ES-I3 (cell line): ENCODE measurements around the gene KRT10.

Source experiments
- H3K36me3 ChIP-seq: 2 replicates; pipeline ENCODE4 v1.6.1; 2013; ENCODE audit warnings: mild to moderate bottlenecking, low read length, control low read depth, moderate library complexity; ENCODE audit not compliant: insufficient read depth
- H3K4me1 ChIP-seq: 2 replicates; pipeline ENCODE4 v1.6.1; 2013; ENCODE audit warnings: mild to moderate bottlenecking, control low read depth, low read length; ENCODE audit not compliant: insufficient read depth
- H3K9ac ChIP-seq: 2 replicates; pipeline ENCODE4 v1.6.1; 2013; ENCODE audit warnings: low read depth, mild to moderate bottlenecking, low read length, moderate library complexity
- H3K9me3 ChIP-seq: 2 replicates; pipeline ENCODE4 v1.6.1; 2013; ENCODE audit warnings: mild to moderate bottlenecking, low read length, moderate library complexity; ENCODE audit not compliant: control insufficient read depth, insufficient read depth

Gene KRT10

DNA sequence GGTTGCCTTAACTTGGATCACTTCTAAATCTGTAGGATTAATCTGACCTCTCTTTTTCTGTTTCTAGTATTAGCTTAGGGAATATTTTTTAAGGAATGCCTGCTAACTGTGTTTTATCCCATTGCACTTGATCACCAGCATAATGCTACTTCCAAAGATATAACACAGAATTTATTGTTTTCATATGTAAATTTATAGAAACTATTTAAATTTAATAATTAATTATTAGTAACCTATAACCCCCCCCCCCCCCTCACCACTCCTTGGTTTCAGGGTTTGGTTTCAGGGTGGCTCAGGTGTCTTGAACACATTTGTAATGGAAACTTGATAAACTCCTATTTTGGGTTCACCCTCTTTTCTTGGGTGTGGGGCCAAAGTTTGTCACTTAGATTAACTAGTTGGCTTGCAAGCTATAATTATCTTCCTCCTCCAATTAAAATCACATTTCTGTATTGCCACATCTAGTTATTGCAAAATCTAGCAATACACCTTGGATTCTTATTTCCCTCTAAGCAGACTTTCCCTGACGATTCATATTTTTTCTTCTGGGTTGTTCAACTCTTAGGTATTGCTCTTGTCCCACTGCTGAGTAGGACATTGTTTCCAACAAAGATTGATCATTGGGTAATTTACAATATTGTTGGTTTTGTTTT lies 26.3 kb upstream of the KRT10 start:
- no peaks in the 10 kb centered on the region for H3K9me3 ChIP-seq
- H3K4me1 ChIP-seq: peaks cover 11% of the 10 kb centered on the region
- H3K9ac ChIP-seq: no peak overlapping the region
- H3K36me3 ChIP-seq: no peaks in the 10 kb centered on the region

DNA sequence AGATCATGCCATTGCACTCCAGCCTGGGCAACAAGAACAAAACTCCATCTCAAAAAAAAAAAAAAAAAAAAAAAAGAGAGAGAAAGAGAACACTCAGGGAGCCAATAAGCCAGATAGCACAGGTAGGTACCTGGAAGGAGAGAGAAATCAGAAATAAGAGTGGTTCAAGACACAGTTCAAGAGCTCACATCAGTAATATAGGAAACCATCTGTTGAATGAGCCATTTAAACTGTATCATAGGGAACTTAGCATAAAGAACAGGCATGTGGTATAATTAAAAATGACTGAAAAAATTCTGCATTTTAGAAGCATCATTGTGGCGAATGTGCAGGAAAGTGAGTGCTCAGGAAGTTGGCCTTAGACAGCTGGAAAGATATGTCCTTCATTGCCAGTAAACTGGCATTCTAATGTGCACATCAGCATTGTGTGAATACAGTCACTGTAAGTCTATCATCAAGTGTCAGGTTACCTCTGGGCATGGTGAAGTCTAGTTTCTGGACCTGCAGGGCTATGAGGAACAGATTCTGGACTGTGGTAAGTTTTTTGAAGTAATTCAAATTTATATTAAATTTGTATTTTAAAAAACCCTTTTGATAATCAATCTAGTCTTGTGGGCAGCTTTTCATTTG lies 24.2 kb upstream of the KRT10 start:
- no peak overlapping the region for H3K9ac ChIP-seq
- H3K4me1 ChIP-seq: no peaks in the 10 kb centered on the region; the same call in 1 of the 2 replicates
- no peaks in the 10 kb centered on the region for H3K36me3 ChIP-seq
- no peaks in the 10 kb centered on the region; the same call in 1 of the 2 replicates for H3K9me3 ChIP-seq

DNA sequence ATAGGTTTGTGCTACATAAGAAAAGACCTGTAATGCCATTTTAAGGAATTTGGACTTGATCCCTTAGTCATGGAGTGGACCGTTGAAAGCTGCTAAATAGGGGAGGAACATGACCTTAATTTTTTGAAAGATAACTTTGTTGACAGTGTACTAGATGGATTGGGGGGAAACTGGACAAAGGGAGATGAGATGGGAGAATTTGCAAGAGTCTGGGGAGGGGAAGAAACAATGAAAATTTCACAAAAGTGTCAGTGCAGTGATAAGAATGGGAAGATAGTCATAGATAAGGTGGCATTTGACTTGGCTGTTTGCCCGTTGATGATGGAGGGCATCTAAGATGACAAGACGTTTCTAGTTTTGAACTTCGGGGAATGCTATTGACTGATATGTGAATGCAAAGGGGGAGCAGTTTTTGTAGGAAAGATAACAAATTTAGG lies 22.3 kb upstream of the KRT10 start:
- no peaks in the 10 kb centered on the region for H3K4me1 ChIP-seq
- no peak overlapping the region for H3K9ac ChIP-seq
- no peaks in the 10 kb centered on the region; the same call in 1 of the 2 replicates for H3K9me3 ChIP-seq
- H3K36me3 ChIP-seq: no peaks in the 10 kb centered on the region

DNA sequence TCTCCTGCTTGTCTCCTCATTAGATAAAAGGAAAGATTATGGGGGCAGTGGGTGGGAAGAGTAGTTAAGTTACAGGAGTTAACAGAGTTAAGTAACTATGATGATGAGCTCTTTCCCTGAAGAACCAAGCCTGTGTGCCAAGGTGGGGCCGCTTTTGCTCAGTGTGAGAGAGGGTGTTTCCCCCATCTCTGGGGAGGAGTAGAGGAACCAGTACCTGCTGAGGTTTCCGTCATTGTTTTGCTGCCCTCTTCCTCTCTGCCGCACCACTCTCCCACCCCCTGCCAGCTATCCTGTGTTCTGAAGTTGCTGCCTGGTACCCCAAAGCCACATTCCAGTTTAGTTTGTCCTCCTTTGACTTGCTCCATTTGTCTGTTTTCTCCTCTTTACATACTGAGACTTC lies 20.8 kb upstream of the KRT10 start:
- Histone ChIP-seq H3K9me3 (no peaks in the 10 kb centered on the region; the same call in 1 of the 2 replicates), H3K4me1 (no peaks in the 10 kb centered on the region), H3K36me3 (no peaks in the 10 kb centered on the region), H3K9ac (no peak overlapping the region)

DNA sequence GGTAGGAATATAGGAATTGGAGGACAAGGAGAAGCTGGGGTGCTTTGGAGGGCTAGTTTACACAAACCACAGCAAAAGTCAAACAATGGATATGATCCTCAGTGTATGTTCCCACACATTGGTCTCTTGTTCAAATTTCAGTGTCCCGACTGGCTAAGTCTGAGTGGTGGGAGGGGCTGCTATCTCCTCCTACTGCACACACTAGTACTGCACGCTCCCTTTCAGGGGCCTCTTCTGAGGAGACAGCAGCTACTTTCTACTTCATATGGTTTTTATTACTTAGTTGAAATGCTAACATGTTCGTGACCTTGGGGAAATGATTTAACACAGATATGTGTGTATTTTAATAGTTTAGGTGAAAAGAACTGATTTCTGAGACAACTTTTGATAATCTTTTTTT lies 18.8 kb upstream of the KRT10 start:
- H3K4me1 ChIP-seq: no peaks in the 10 kb centered on the region
- no peak overlapping the region for H3K9ac ChIP-seq
- no peaks in the 10 kb centered on the region for H3K36me3 ChIP-seq
- no peaks in the 10 kb centered on the region; the same call in 1 of the 2 replicates for H3K9me3 ChIP-seq

DNA sequence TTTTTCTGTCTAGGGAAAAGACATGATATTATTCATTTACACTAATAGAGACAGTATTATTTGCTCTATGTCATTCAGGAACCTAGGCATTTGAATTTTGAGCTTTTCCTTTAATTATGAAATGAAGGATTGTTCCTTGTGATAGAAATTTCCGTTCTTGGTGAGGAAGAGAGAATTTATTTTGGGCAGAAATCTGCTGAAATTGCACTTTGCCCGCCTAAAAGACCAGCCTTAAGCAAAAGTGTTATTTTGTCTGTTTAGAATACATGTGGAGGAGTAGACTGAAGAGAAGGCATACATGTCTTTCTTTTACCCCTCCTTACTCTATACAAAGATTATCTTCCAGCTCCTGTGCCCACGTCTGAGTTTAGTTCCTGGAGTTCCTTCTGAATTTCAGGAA lies 16.8 kb upstream of the KRT10 start:
- no peaks in the 10 kb centered on the region; the same call in 1 of the 2 replicates for H3K9me3 ChIP-seq
- no peak overlapping the region for H3K9ac ChIP-seq
- H3K36me3 ChIP-seq: no peaks in the 10 kb centered on the region

DNA sequence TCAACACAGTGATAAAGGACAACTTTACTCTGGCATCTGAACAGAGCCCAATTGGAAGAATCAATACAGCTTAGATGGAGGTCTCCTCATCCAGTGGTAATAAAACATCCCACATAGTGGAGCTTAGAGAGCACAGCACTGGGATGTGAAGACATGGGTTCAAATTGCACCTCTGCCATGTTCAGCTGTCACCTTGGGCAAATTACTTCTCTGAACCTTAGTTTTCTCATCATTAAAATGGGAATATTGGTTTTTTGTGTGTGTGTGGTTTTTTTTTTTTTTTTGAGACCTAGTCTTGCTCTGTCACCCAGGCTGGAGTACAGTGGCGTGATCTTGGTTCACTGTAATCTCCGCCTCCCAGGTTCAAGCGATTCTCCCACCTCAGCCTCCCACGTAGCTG lies 13.6 kb upstream of the KRT10 start:
- Histone ChIP-seq H3K9ac (no peak overlapping the region), H3K36me3 (no peaks in the 10 kb centered on the region), H3K4me1 (no peaks in the 10 kb centered on the region), H3K9me3 (no peaks in the 10 kb centered on the region)

More for the DNA sequence above, 16.8 kb upstream of the KRT10 start:
- H3K4me1 ChIP-seq: no peaks in the 10 kb centered on the region

DNA sequence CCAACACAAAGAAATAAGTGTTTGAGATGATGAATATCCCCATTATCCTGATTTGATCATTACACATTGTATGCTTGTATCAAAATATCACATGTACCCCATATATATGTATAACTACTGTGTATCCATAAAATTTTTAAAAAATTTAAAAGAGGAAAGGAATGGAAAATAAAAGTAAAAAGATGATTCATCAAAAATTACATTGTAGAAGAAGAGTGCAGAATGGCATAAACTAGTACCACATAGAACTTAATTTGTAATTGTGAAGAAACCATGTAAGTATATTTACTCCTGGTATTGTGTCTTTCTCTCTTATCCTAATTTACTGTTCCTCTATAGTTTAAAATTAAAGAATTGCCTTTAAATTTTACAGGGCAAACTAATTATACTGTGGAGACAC lies 11.5 kb upstream of the KRT10 start:
- Histone ChIP-seq H3K9me3 (no peaks in the 10 kb centered on the region), H3K36me3 (no peaks in the 10 kb centered on the region), H3K9ac (no peak overlapping the region), H3K4me1 (no peaks in the 10 kb centered on the region)

DNA sequence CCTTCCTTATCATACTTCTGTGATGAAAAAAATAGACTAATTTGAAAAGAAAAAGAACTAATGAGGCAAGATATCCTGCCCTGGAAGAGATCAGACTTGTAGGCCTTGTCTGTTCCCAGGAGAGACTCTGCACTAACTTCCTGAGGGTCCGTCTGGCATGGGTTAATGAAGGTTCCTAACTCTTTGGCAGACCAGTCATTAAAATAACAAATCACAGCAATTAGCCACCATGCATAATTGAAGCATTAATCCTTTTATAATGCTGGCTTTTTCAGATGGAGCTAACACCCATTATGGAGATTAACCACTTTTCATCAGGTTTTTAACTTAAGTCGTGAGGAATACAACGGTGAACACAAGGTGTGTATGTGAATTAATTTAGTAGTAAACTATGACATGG lies 10.4 kb upstream of the KRT10 start:
- Histone ChIP-seq H3K9ac (no peak overlapping the region), H3K36me3 (no peaks in the 10 kb centered on the region), H3K9me3 (no peaks in the 10 kb centered on the region), H3K4me1 (no peaks in the 10 kb centered on the region)

DNA sequence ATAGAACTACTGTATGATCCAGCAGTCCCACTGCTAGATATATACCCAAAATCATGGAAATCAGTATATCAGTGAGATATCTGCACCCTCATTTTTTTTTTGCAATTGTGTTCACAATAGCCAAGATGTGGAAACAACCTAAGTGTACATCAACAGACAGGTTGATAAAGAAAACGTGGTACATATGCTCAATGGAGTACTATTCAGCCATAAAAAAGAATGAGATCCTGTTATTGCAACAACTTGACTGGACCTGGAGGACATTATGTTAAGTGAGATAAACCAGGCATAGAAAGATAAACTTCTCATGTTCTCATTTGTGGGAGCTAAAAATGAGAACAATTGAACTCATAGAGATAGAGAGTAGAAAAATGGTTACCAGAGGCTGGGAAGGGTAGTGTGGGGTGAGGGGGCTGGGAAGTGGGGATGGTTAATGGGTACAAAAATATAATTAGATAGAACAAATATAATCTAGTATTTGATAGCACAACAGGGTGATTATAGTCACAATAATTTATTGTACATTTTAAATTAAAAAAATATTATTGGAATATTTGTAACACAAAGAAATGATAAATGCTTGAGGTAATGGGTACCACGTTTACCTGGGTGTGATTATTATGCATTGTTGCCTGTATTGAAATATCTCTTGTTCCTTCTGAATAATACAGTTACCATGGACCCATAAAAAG lies 7.8 kb upstream of the KRT10 start:
- H3K4me1 ChIP-seq: no peaks in the 10 kb centered on the region
- no peaks in the 10 kb centered on the region for H3K9me3 ChIP-seq
- no peaks in the 10 kb centered on the region for H3K36me3 ChIP-seq
- no peak overlapping the region for H3K9ac ChIP-seq

DNA sequence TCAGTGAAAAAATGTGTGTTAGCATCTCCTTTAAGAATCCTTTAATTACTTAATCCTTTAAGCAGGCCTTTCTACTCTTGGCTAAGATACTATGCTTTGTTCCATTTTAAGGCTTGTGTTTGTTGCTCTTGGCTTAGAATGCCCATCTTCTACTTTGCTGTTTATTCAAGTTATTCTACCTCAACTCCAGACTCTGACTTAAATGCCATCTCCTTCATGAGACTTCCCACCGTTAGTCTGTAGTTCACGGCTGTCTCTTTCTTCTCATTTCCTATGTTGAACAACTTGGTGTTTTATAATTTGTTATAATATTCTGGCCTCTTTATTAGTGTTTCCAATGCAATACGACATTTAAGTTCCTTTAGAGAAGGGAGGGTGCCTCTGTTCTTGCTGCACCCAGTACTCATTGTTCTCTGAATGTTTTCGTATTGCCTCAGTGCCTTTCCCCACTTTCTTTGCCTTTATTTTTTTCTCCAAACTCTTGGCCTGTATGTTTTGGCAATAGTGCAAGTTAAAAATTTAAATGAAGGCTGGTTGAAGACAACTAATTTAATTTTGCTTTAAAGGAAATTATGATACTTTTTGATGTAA lies 6.1 kb upstream of the KRT10 start:
- Histone ChIP-seq H3K9ac (no peak overlapping the region), H3K4me1 (no peaks in the 10 kb centered on the region), H3K9me3 (no peaks in the 10 kb centered on the region), H3K36me3 (no peaks in the 10 kb centered on the region)

DNA sequence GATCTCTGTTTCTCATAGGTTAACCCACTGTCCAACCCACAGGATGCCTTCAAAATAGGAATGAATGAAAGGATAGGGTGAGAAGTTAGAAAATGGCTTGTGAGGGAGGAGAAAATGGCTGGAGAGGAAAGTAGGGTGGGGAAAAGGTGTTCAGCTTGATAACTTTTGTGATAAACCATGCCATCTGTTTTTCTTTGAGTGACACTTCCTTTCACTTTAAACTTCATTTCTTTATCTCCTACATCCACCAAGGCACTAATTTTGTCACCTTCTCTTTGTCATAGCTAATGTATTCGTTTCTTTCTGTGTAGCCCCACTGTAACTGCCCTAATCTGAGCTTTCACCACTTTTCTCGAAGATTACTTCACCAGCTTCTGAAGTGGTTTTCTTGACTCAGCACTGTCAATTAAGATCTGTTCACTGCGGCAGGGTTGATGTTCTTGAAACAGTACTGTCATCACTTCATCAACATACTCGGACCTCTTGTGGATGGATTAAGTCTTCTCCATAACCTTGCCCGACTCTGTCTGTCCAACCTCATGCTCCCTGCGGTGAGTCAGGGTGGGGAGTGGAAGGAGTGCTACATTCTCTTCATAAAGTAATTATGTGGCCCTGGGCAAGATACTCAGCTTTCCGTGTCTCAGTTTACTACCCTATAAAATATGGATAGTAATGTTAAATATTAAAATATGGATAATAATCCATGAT lies 5.5 kb upstream of the KRT10 start:
- Histone ChIP-seq H3K36me3 (no peaks in the 10 kb centered on the region), H3K4me1 (no peaks in the 10 kb centered on the region), H3K9me3 (no peaks in the 10 kb centered on the region), H3K9ac (no peak overlapping the region)

DNA sequence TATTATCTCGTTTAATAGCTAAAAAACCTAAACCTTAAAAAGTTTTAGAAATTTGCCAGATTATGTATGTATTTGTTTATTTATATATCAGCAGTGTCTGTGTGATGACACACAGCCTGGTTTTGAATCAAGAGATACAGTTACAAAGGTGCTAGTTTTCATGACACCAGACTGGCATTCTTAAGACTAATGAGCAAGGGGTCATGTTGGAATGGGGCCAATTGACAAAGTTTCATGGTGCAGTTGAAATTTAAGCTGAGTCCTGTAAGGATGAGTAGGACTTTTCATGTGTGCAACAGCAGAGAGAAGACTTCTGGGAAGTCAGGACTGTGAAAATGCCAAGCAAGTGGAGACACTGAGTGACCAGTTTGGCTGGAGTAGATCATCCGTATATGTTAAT lies 3.2 kb upstream of the KRT10 start:
- H3K9ac ChIP-seq: no peak overlapping the region
- H3K4me1 ChIP-seq: no peaks in the 10 kb centered on the region
- H3K36me3 ChIP-seq: no peaks in the 10 kb centered on the region
- H3K9me3 ChIP-seq: no peaks in the 10 kb centered on the region
